CD8-positive, alpha-beta memory T cell (primary cell): ENCODE results near the gene KCNH4. TPM values are rescaled to one million over a fixed set of nuclear protein-coding genes. Genes with fewer than 3 reads are reported as not detected.
A peak's percentile ranks its signal among the peaks of the same experiment; 100 is the strongest.
"Not testable (repeated sequence)": the region's sequence is repeated elsewhere in the genome, so short reads cannot be mapped to it uniquely, and the experiment has no call there.

Experiments used
- CTCF ChIA-PET: fragments of 350-600 bp; sonication (Branson Sonifier 250); formaldehyde crosslinking; loops from one replicate; lab custom pipeline; 2021; ENCODE audit warnings: antibody characterized with exemption; lab: Charles Lee
- POLR2A ChIA-PET: fragments of 350-600 bp; sonication (Branson Sonifier 250); formaldehyde crosslinking; loops from one replicate; lab custom pipeline; 2021; ENCODE audit warnings: antibody characterized with exemption; lab: Charles Lee
- DNase-seq, 5 donors: peaks; one replicate each; pipeline versions ENCODE4 v3.0.0 to v3.0.0-alpha.2; 2020 to 2022; ENCODE audit warnings: mixed read lengths in 1 of 5
- H3K27ac ChIP-seq: one replicate; pipeline ENCODE4 v1.7.0; 2013; ENCODE audit warnings: low read depth, mild to moderate bottlenecking, low read length, moderate library complexity
- H3K27me3 ChIP-seq: 2 replicates; pipeline ENCODE4 v1.7.0; 2013; ENCODE audit warnings: low read length, mild to moderate bottlenecking; ENCODE audit not compliant: insufficient read depth, poor library complexity, severe bottlenecking
- H3K36me3 ChIP-seq: 2 replicates; pipeline ENCODE4 v1.7.0; 2013; ENCODE audit warnings: mild to moderate bottlenecking, low read length, moderate library complexity; ENCODE audit not compliant: insufficient read depth
- H3K4me1 ChIP-seq: 2 replicates; pipeline ENCODE4 v1.7.0; 2013; ENCODE audit warnings: mild to moderate bottlenecking, low read length, moderate library complexity; ENCODE audit not compliant: insufficient read depth
- H3K4me3 ChIP-seq: 2 replicates; pipeline ENCODE4 v1.7.0; 2013; ENCODE audit warnings: mild to moderate bottlenecking, low read length
- H3K9me3 ChIP-seq: 2 replicates; pipeline ENCODE4 v1.7.0; 2013; ENCODE audit warnings: mild to moderate bottlenecking, low read length
- H3K27ac Mint-ChIP-seq, 8 donors: one replicate each; pipeline ENCODE4 v1.8.0; 2020 to 2021; ENCODE audit warnings: mixed read lengths in 8 of 8, mild to moderate bottlenecking in 6 of 8, inconsistent platforms in 3 of 8, moderate library complexity in 3 of 8
- H3K27me3 Mint-ChIP-seq, 2 donors: one replicate each; pipeline ENCODE4 v1.8.0; 2020 to 2021; ENCODE audit warnings: mixed read lengths in 2 of 2, mild to moderate bottlenecking in 1 of 2, moderate library complexity in 1 of 2
- H3K36me3 Mint-ChIP-seq, 3 donors: one replicate each; pipeline ENCODE4 v1.8.0; 2020 to 2021; ENCODE audit warnings: mixed read lengths in 3 of 3, inconsistent platforms in 1 of 3, mild to moderate bottlenecking in 1 of 3
- H3K4me1 Mint-ChIP-seq, 3 donors: one replicate each; pipeline ENCODE4 v1.8.0; 2020 to 2021; ENCODE audit warnings: mixed read lengths in 3 of 3, inconsistent platforms in 1 of 3, mild to moderate bottlenecking in 1 of 3
- H3K4me3 Mint-ChIP-seq, 7 donors: one replicate each; pipeline ENCODE4 v1.8.0; 2020 to 2021; ENCODE audit warnings: mixed read lengths in 7 of 7, mild to moderate bottlenecking in 6 of 7, moderate library complexity in 4 of 7, inconsistent platforms in 2 of 7
- H3K9me3 Mint-ChIP-seq, 5 donors: one replicate each; pipeline ENCODE4 v1.8.0; 2020 to 2022; ENCODE audit warnings: mixed read lengths in 5 of 5, mild to moderate bottlenecking in 3 of 5, moderate library complexity in 2 of 5, inconsistent platforms in 1 of 5
- polyA plus RNA-seq: library from polyadenylated mRNA; unstranded; fragments of 300-500 nt; fragmentation: Illumina TruSeq; gene quantifications from one replicate; pipeline ENCODE4 v1.2.3, GENCODE V29; 2021
- total RNA-seq, 2 experiments: library from RNA; stranded (reverse); gene quantifications; one replicate each; pipeline ENCODE4 v1.2.3, GENCODE V29; 2021

The KCNH4 gene
- total and polyA plus RNA-seq, 3 experiments from 2014 or later = 1.5 to 1.7 TPM; not detected in 1

GRCh38 chr17:42187833-42188232 is 6.9 kb upstream of the KCNH4 start:
- H3K4me1 Mint-ChIP-seq = peaks cover 19 to 31% (median 23%) of the 10 kb centered on the region in 3 donors
- Histone ChIP-seq H3K27me3 (no peaks in the 10 kb centered on the region), H3K4me1 (peaks cover 23% of the 10 kb centered on the region), H3K9me3 (no peaks in the 10 kb centered on the region), H3K27ac (no peak overlapping the region), H3K4me3 (no peak overlapping the region), H3K36me3 (no peaks in the 10 kb centered on the region)
- no peaks in the 10 kb centered on the region for H3K9me3 Mint-ChIP-seq
- H3K36me3 Mint-ChIP-seq = peaks cover 0 to 14% (median 0%) of the 10 kb centered on the region in 3 donors
- no peaks in the 10 kb centered on the region for H3K27me3 Mint-ChIP-seq
- no peak for DNase-seq
- POLR2A ChIA-PET = interaction anchor here (0.5 to 0.6 kb wide), 2 partner anchors 73 to 372 kb away, joined by 3 to 4 read pairs; no protein-coding TSS in a partner anchor
- H3K4me3 Mint-ChIP-seq = no peak overlapping the region
- peak overlapping the region in 2 of 8 donors; percentile 17 to 74 for H3K27ac Mint-ChIP-seq
- CTCF ChIA-PET = interaction anchor here (0.6 to 1.3 kb wide), 4 partner anchors 11 to 348 kb away, joined by 3 to 4 read pairs (median 3); partner anchors contain the start of gene NAGLU

GRCh38 chr17:42186191-42186590 is 5.2 kb upstream of the KCNH4 start:
- H3K4me1 ChIP-seq = peaks cover 30% of the 10 kb centered on the region

GRCh38 chr17:42185621-42185930 is 4.6 kb upstream of the KCNH4 start:
- no peaks in the 10 kb centered on the region for H3K9me3 ChIP-seq
- peaks cover 25 to 33% (median 29%) of the 10 kb centered on the region in 3 donors for H3K4me1 Mint-ChIP-seq
- H3K4me1 ChIP-seq = peaks cover 36% of the 10 kb centered on the region
- no peaks in the 10 kb centered on the region for H3K27me3 ChIP-seq
- H3K4me3 ChIP-seq = no peak overlapping the region
- POLR2A ChIA-PET = interaction anchor here (1.0 kb wide), 1 partner anchor 9 kb away, joined by 4 read pairs; the partner anchor contains the start of gene GHDC
- DNase-seq = no peak
- H3K27ac Mint-ChIP-seq = peak overlapping the region in 1 of 8 donors; percentile 88
- no peaks in the 10 kb centered on the region for H3K36me3 ChIP-seq
- CTCF ChIA-PET = interaction anchor here (1.2 kb wide), 1 partner anchor 342 kb away, joined by 4 read pairs; no protein-coding TSS in a partner anchor
- H3K9me3 Mint-ChIP-seq = no peaks in the 10 kb centered on the region
- H3K27me3 Mint-ChIP-seq = peaks cover 5% of the 10 kb centered on the region in 2 donors
- H3K36me3 Mint-ChIP-seq = peaks cover 0 to 9% (median 0%) of the 10 kb centered on the region in 3 donors
- peak overlapping the region in 2 of 7 donors; percentile 12 to 23 for H3K4me3 Mint-ChIP-seq
- H3K27ac ChIP-seq = no peak overlapping the region

More at GRCh38 chr17:42186191-42186590, 5.2 kb upstream of the KCNH4 start:
- not testable (repeated sequence) for H3K27me3 Mint-ChIP-seq, H3K4me3 ChIP-seq, H3K9me3 Mint-ChIP-seq, H3K9me3 ChIP-seq, H3K36me3 ChIP-seq, H3K27ac ChIP-seq, DNase-seq, H3K36me3 Mint-ChIP-seq, H3K27me3 ChIP-seq
- ChIA-PET CTCF (interaction anchor here (0.6 to 1.2 kb wide), 2 partner anchors 57 to 341 kb away, joined by 3 to 4 read pairs; no protein-coding TSS in a partner anchor), POLR2A (interaction anchor here (1.0 kb wide), 1 partner anchor 8 kb away, joined by 4 read pairs; the partner anchor contains the start of gene GHDC)
- Mint-ChIP-seq H3K4me3 (peak overlapping the region in 3 of 7 donors; percentile 17 to 83 (median 26)), H3K4me1 (peaks cover 24 to 30% (median 28%) of the 10 kb centered on the region in 3 donors), H3K27ac (peak overlapping the region in 2 of 8 donors; percentile 36 to 88)

- H3K4me3 ChIP-seq = peak within 1 kb of the TSS; percentile 89
- H3K27me3 ChIP-seq = no peaks in the 10 kb centered on the region
- DNase-seq = no peak
- H3K27ac ChIP-seq = no peak within 1 kb of the TSS
- peak within 1 kb of the TSS in 6 of 8 donors; percentile 56 to 92 (median 86) for H3K27ac Mint-ChIP-seq
- CTCF ChIA-PET = interaction anchor here (0.9 to 2.4 kb wide), 6 partner anchors 9 to 342 kb away, joined by 3 to 9 read pairs (median 6); partner anchors contain the start of genes GHDC and STAT5A
- peaks cover 28 to 39% (median 29%) of the 10 kb centered on the region in 3 donors for H3K4me1 Mint-ChIP-seq
- no peaks in the 10 kb centered on the region for H3K9me3 Mint-ChIP-seq
- peaks cover 0 to 5% (median 0%) of the 10 kb centered on the region in 3 donors for H3K36me3 Mint-ChIP-seq
- peak within 1 kb of the TSS; percentile 72 to 95 (median 92) for H3K4me3 Mint-ChIP-seq
- no peaks in the 10 kb centered on the region for H3K36me3 ChIP-seq
- no peaks in the 10 kb centered on the region for H3K9me3 ChIP-seq
- H3K27me3 Mint-ChIP-seq = peaks cover 5 to 11% of the 10 kb centered on the region in 2 donors
- H3K4me1 ChIP-seq = peaks cover 40% of the 10 kb centered on the region
- POLR2A ChIA-PET = interaction anchor here (0.6 to 1.1 kb wide), 3 partner anchors 9 to 330 kb away, joined by 3 to 4 read pairs (median 4); partner anchors contain the start of gene GHDC
These were observed 4.0 kb upstream of the KCNH4 start, which contains the start of gene HCRT for GRCh38 chr17:42184713-42185620. TSS of gene HCRT (minus strand) at chr17:42185452. CDS start at chr17:42185365, 87 bp downstream.

- H3K36me3 Mint-ChIP-seq = peaks cover 0 to 3% (median 0%) of the 10 kb centered on the region in 3 donors
- H3K4me1 Mint-ChIP-seq = peaks cover 30 to 48% (median 35%) of the 10 kb centered on the region in 3 donors
- peak overlapping the region; percentile 89 for H3K4me3 ChIP-seq
- peaks cover 10 to 13% of the 10 kb centered on the region in 2 donors for H3K27me3 Mint-ChIP-seq
- peak; percentile 71 to 78 (median 73) for DNase-seq
- H3K27ac Mint-ChIP-seq = peak overlapping the region; percentile 55 to 94 (median 88)
- H3K4me3 Mint-ChIP-seq = peak overlapping the region; percentile 87 to 95 (median 93)
- POLR2A ChIA-PET = interaction anchor here (0.6 to 1.6 kb wide), 3 partner anchors 11 to 331 kb away, joined by 3 to 7 read pairs (median 4); partner anchors contain the start of gene GHDC
- peaks cover 44% of the 10 kb centered on the region for H3K4me1 ChIP-seq
- H3K27ac ChIP-seq = peak overlapping the region; percentile 68
- H3K9me3 ChIP-seq = no peaks in the 10 kb centered on the region
- no peaks in the 10 kb centered on the region for H3K27me3 ChIP-seq
- CTCF ChIA-PET = interaction anchor here (0.6 to 2.4 kb wide), 7 partner anchors 10 to 222 kb away, joined by 3 to 9 read pairs (median 5); partner anchors contain the start of genes GHDC and STAT5A
- H3K9me3 Mint-ChIP-seq = no peaks in the 10 kb centered on the region
- H3K36me3 ChIP-seq = no peaks in the 10 kb centered on the region
These were observed 3.1 kb upstream of the KCNH4 start for GRCh38 chr17:42183741-42184711.

GRCh38 chr17:42182927-42183734 is 2.2 kb upstream of the KCNH4 start:
- Mint-ChIP-seq H3K9me3 (no peaks in the 10 kb centered on the region), H3K36me3 (peaks cover 0 to 3% (median 0%) of the 10 kb centered on the region in 3 donors), H3K4me1 (peaks cover 39 to 55% (median 42%) of the 10 kb centered on the region in 3 donors), H3K27me3 (peaks cover 13 to 15% of the 10 kb centered on the region in 2 donors), H3K27ac (peak overlapping the region; percentile 55 to 94 (median 88)), H3K4me3 (peak overlapping the region; percentile 87 to 95 (median 93))
- Histone ChIP-seq H3K36me3 (no peaks in the 10 kb centered on the region), H3K27me3 (no peaks in the 10 kb centered on the region), H3K27ac (peak overlapping the region; percentile 68), H3K9me3 (no peaks in the 10 kb centered on the region), H3K4me1 (peaks cover 44% of the 10 kb centered on the region), H3K4me3 (peak overlapping the region; percentile 89)
- CTCF ChIA-PET = interaction anchor here (1.3 to 2.4 kb wide), 3 partner anchors 11 to 218 kb away, joined by 4 to 9 read pairs (median 6); partner anchors contain the start of genes GHDC and STAT5A
- DNase-seq = no peak
- POLR2A ChIA-PET = interaction anchor here (0.6 to 1.6 kb wide), 2 partner anchors 11 to 239 kb away, joined by 4 to 7 read pairs; partner anchors contain the start of gene GHDC
